SK-N-MC (cell line): ENCODE data around the gene ABHD12.

Experiments
- DNase-seq: peaks from one replicate; pipeline ENCODE4 v3.0.0-alpha.2; 2011; ENCODE audit warnings: low read depth, low spot score
- H3K27ac ChIP-seq: fragments of 200-600 bp; sonication (generic); 2 replicates; pipeline ENCODE4 v1.5.1; 2016; ENCODE audit warnings: mixed run types
- H3K36me3 ChIP-seq: fragments of 200-600 bp; sonication (generic); 2 replicates; pipeline ENCODE4 v1.6.1; 2017; ENCODE audit warnings: antibody characterized with exemption, low read length, mixed read lengths; ENCODE audit not compliant: insufficient read depth
- H3K4me3 ChIP-seq: fragments of 200-600 bp; sonication (generic); 2 replicates; pipeline ENCODE4 v1.5.1; 2016
- H3K9ac ChIP-seq: fragments of 200-600 bp; sonication (generic); 2 replicates; pipeline ENCODE4 v1.8.0; 2017; ENCODE audit warnings: mixed run types, mixed read lengths; ENCODE audit not compliant: insufficient read length
- H3K9me3 ChIP-seq: fragments of 200-600 bp; sonication (generic); 2 replicates; pipeline ENCODE4 v1.6.1; 2017; ENCODE audit warnings: low read depth, mild to moderate bottlenecking, antibody characterized with exemption, low read length, moderate library complexity, mixed read lengths
- EZH2 ChIP-seq: fragments of 200-600 bp; sonication (generic); IDR thresholded peaks from one replicate; pipeline ENCODE4 v1.6.1; 2017; ENCODE audit warnings: antibody characterized with exemption
- FOXP2 ChIP-seq: optimal IDR thresholded peaks from 2 replicates; pipeline ENCODE3; 2011; ENCODE audit warnings: mild to moderate bottlenecking, moderate library complexity; ENCODE audit not compliant: insufficient read depth; ENCODE audit errors: extremely low read length, control extremely low read depth
- POLR2AphosphoS5 ChIP-seq: IDR thresholded peaks from 2 replicates; pipeline ENCODE4 v1.6.1; 2012; ENCODE audit warnings: mild to moderate bottlenecking, low read depth, low read length, borderline replicate concordance

Gene ABHD12

GRCh38 chr20:25390538-25391528 lies at the start of gene ABHD12:
Gene ABHD12 (minus strand): TSS chr20:25390835. CDS start chr20:25390703, 132 bp downstream.
- Histone ChIP-seq H3K9me3 (no peaks in the 10 kb centered on the region), H3K4me3 (peak within 1 kb of the TSS; percentile 94), H3K9ac (peak within 1 kb of the TSS; percentile 87), H3K27ac (peak within 1 kb of the TSS; percentile 65), H3K36me3 (no peaks in the 10 kb centered on the region)
- no peak for TF ChIP-seq FOXP2
- no peak for TF ChIP-seq EZH2
- peak; percentile 93 for TF ChIP-seq POLR2AphosphoS5
- peak; percentile 42 for DNase-seq

DNA sequence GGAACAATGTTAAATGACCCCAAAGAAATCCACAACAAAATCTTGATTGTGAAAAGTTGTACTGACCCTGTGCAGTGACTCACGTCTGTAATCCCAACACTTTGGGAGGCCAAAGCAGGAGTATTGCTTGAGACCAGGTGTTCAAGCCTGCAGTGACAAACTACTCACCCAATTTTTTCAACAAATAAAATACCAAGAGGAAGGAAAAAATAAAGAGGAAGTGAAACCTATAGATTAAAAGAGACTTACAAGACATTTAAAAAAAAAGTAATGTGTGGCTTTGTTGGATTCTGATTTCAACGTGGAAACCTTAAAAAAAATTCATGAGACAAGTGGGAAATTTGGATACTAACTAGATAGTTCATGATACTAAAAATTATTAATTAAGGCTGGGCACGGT lies 48.7 kb upstream of the ABHD12 start:
- TF ChIP-seq EZH2 (no peak), FOXP2 (no peak), POLR2AphosphoS5 (no peak)
- Histone ChIP-seq H3K27ac (no peak overlapping the region), H3K9ac (no peak overlapping the region), H3K36me3 (peaks cover 60% of the 10 kb centered on the region), H3K9me3 (no peaks in the 10 kb centered on the region), H3K4me3 (no peak overlapping the region)
- no peak for DNase-seq

GRCh38 chr20:25437153-25437581 lies 46.5 kb upstream of the ABHD12 start:
- no peak overlapping the region for H3K4me3 ChIP-seq
- H3K36me3 ChIP-seq = peaks cover 64% of the 10 kb centered on the region
- no peaks in the 10 kb centered on the region for H3K9me3 ChIP-seq
- H3K27ac ChIP-seq = no peak overlapping the region
- no peak overlapping the region for H3K9ac ChIP-seq
- no peak for DNase-seq
- no peak for TF ChIP-seq EZH2
- TF ChIP-seq FOXP2 = no peak
- no peak for TF ChIP-seq POLR2AphosphoS5

DNA sequence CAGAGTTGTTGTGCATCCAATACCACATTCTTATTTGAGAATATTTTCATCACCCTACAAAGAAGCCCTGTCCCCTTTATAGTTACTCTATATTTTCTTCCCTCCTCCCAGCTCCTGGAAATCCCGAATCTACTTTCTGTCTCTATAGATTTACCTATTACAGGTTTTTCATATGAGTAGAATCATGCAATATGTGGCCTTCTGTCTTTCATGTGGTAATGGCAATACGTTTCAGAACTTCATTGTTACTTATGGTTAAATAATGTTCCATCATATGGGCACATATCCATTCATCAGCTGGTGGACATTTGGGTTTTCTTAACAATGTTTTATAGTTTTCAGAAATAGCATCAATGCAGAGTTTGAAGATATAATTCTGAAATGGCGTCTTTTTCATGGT lies 33.9 kb upstream of the ABHD12 start:
- no peak for DNase-seq
- TF ChIP-seq POLR2AphosphoS5 = no peak
- TF ChIP-seq FOXP2 = no peak
- no peak for TF ChIP-seq EZH2
- no peak overlapping the region for H3K27ac ChIP-seq
- no peak overlapping the region for H3K4me3 ChIP-seq
- H3K36me3 ChIP-seq = peaks cover 69% of the 10 kb centered on the region
- no peak overlapping the region for H3K9ac ChIP-seq
- no peaks in the 10 kb centered on the region for H3K9me3 ChIP-seq

DNA sequence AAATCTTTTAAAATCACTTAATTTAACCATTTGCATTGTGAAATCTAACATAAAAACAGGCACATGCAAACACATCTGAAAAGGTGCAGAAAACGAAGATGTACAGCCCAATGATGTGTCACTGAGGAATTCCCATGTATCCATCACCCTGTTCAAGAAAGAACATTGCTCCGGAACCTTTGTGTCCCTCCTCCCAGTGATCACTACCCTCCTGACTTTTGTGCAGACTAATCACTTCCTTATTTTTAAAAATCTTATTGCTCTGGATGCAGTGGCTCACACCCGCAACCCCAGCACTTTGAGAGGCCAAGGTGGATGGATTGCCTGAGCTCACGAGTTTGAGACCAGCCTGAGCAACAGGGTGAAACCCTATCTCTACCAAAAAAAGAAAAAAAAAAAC lies 31.4 kb upstream of the ABHD12 start:
- TF ChIP-seq EZH2 (no peak), POLR2AphosphoS5 (no peak), FOXP2 (no peak)
- H3K27ac ChIP-seq = peak overlapping the region; percentile 64; the same call in 1 of the 2 replicates
- no peak overlapping the region for H3K4me3 ChIP-seq
- no peaks in the 10 kb centered on the region for H3K9me3 ChIP-seq
- H3K9ac ChIP-seq = no peak overlapping the region
- H3K36me3 ChIP-seq = peaks cover 71% of the 10 kb centered on the region
- DNase-seq = no peak

DNA sequence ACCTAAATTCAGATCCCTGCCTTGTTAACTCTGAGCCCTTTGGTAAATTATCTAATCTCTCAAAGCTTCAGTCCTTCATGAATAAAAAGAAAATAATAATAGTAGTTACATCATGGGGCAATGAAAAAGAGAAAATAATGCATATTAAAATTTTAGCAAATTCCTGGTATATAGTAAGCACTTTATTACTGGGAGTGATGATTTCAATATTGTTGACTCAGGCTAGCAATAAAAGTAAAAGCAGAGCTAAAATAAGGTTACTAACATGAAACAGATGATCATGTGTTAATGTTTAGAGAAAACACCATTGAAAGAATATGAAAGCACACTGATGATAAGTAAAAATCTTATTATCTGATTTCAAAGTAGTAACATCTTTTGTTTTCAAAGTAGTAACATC lies 30.5 kb upstream of the ABHD12 start:
- peaks cover 64% of the 10 kb centered on the region for H3K36me3 ChIP-seq
- H3K9ac ChIP-seq = no peak overlapping the region
- no peak for DNase-seq
- H3K4me3 ChIP-seq = no peak overlapping the region
- peak overlapping the region; percentile 64 for H3K27ac ChIP-seq
- TF ChIP-seq POLR2AphosphoS5 (no peak), EZH2 (no peak), FOXP2 (no peak)
- H3K9me3 ChIP-seq = no peaks in the 10 kb centered on the region

DNA sequence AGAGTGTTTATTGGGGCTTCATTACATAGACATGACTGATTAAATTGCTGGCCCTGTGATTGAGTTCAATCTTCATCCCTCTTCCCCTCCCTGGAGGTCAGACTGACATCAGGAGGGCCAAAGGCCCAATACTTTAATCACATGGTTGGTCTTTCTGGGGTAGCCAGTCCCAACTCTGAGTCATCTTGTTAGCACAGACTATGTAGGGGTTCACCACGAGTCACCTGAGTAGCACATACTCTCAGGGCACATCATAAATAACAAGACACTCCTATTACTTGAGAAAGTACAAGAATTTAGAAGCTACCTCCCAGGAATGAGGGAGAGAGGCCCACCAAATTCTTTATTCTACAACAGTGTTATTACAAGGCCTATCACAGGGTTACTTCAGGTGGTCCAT lies 28.1 kb upstream of the ABHD12 start:
- no peak overlapping the region for H3K9ac ChIP-seq
- peaks cover 64% of the 10 kb centered on the region for H3K36me3 ChIP-seq
- H3K27ac ChIP-seq = no peak overlapping the region
- TF ChIP-seq POLR2AphosphoS5 (no peak), FOXP2 (no peak), EZH2 (no peak)
- H3K9me3 ChIP-seq = no peaks in the 10 kb centered on the region
- H3K4me3 ChIP-seq = no peak overlapping the region
- no peak for DNase-seq

DNA sequence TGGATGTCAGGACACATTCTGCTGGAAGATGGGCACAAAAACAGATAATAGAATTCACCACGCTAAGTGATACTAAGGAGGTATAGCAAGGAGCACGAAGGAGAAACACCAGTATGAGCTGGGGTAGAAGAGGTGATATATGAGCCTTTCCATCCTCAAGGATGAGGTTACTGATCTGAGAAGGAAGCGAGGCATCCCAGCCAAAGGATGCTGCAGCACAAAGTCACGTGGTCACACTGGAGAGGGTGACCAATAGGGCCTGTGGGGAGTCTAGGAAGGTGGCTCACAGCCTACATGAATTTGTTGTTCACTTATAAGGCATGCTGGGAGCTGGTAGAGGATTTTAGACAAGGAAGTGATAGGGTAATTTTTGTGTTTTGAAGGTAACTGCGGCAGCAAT lies 18.3 kb upstream of the ABHD12 start:
- no peak for TF ChIP-seq POLR2AphosphoS5
- TF ChIP-seq FOXP2 = no peak
- TF ChIP-seq EZH2 = no peak
- H3K9ac ChIP-seq = peak overlapping the region; percentile 99
- DNase-seq = no peak
- no peaks in the 10 kb centered on the region for H3K9me3 ChIP-seq
- H3K4me3 ChIP-seq = peak overlapping the region; percentile 93
- H3K36me3 ChIP-seq = peaks cover 14% of the 10 kb centered on the region
- no peak overlapping the region for H3K27ac ChIP-seq

DNA sequence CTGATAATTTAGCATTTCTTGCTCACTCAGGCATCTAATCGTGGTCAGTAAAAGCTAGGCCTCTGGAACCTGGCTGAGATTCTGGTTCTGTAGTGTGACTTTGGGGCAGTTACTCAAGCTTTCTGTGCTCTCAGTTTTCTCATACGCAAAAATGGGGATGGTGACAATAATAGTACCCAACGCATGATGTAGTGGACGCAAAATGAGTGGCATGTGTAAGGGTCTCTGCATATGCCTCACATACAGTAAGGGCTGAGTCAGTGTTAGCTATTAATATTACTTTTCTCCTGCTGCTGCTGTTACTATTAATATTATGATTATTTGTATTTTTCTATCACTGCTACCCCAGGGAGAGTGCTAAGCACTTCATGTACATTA lies 17.5 kb upstream of the ABHD12 start:
- no peak for DNase-seq
- peak overlapping the region; percentile 93 for H3K4me3 ChIP-seq
- peaks cover 14% of the 10 kb centered on the region for H3K36me3 ChIP-seq
- no peaks in the 10 kb centered on the region; the same call in 1 of the 2 replicates for H3K9me3 ChIP-seq
- peak overlapping the region; percentile 99 for H3K9ac ChIP-seq
- H3K27ac ChIP-seq = peak overlapping the region; percentile 86
- TF ChIP-seq EZH2 (no peak), POLR2AphosphoS5 (no peak), FOXP2 (no peak)
